ENCODE measurements around the gene ZNF609. TPM values are rescaled to one million over a fixed set of nuclear protein-coding genes. Genes with fewer than 3 reads are reported as not detected.
"Not testable (repeated sequence)": the region's sequence is repeated elsewhere in the genome, so short reads cannot be mapped to it uniquely, and the experiment has no call there.

The ZNF609 gene
- polyA plus RNA-seq, 2 of the 4 experiments (the other 2 are of a cell fraction): 19.6 to 39.9 TPM

GRCh38 chr15:64600794-64601193 lies 140.4 kb downstream of the ZNF609 start:
- CTCF ChIA-PET: interaction anchor here (0.9 to 1.0 kb wide), 2 partner anchors 47 to 52 kb away, joined by 3 read pairs; no protein-coding TSS in a partner anchor
- FAIRE-seq (no peak), DNase-seq (ENCODE audit: low read depth in 1 of 2, low spot score in 1 of 2) (no peak), ATAC-seq (no peak)
- H3K4me3 ChIP-seq: no peak overlapping the region
- TF ChIP-seq POLR2AphosphoS2 (conservative IDR thresholded peaks at IDR 0.05; ENCODE audit: low read length): no peak
- TF ChIP-seq ESRRA (IDR thresholded peaks at IDR 0.05; ENCODE audit: borderline replicate concordance, low read length): no peak
- TF ChIP-seq EP300 (IDR thresholded peaks at IDR 0.05): no peak
- TF ChIP-seq JUN (IDR thresholded peaks at IDR 0.05): no peak
- no peak for TF ChIP-seq HOXA7 (CRISPR knock-in tag; IDR thresholded peaks at IDR 0.05)
- TF ChIP-seq KDM5A (IDR thresholded peaks at IDR 0.05): no peak
- TF ChIP-seq HEYL (CRISPR knock-in tag; IDR thresholded peaks at IDR 0.05): no peak
- TF ChIP-seq NPAS2 (CRISPR knock-in tag; IDR thresholded peaks at IDR 0.05; ENCODE audit: borderline replicate concordance): no peak
- no peak for TF ChIP-seq TFCP2L1 (CRISPR knock-in tag; IDR thresholded peaks at IDR 0.05)
- TF ChIP-seq FOSB (CRISPR knock-in tag; IDR thresholded peaks at IDR 0.05): no peak
- no peak for TF ChIP-seq MAFK (IDR thresholded peaks at IDR 0.05; ENCODE audit: partially characterized antibody)
- TF ChIP-seq RARB (CRISPR knock-in tag; IDR thresholded peaks at IDR 0.05): no peak
- TF ChIP-seq, protein P1, sequence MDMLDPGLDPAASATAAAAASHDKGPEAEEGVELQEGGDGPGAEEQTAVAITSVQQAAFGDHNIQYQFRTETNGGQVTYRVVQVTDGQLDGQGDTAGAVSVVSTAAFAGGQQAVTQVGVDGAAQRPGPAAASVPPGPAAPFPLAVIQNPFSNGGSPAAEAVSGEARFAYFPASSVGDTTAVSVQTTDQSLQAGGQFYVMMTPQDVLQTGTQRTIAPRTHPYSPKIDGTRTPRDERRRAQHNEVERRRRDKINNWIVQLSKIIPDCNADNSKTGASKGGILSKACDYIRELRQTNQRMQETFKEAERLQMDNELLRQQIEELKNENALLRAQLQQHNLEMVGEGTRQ (IDR thresholded peaks at IDR 0.05): no peak
- no peak for TF ChIP-seq PBX3 (IDR thresholded peaks at IDR 0.05)
- no peak for TF ChIP-seq RNF2 (IDR thresholded peaks at IDR 0.05; ENCODE audit: borderline replicate concordance, low read depth)
- TF ChIP-seq MAZ (IDR thresholded peaks at IDR 0.05; ENCODE audit: borderline replicate concordance, low read depth, low read length): no peak
- TF ChIP-seq PHF8 (IDR thresholded peaks at IDR 0.05; ENCODE audit: borderline replicate concordance, low read depth): no peak
- no peak for TF ChIP-seq TP53 (CRISPR knock-in tag; IDR thresholded peaks at IDR 0.05)
- TF ChIP-seq FOXS1 (CRISPR knock-in tag; IDR thresholded peaks at IDR 0.05): no peak
- 89% methylated on average over 1 of the region's 1 CpG for WGBS (ENCODE audit: missing lambda C conversion rate)
- H3K4me1 ChIP-seq: peaks cover 62% of the 10 kb centered on the region
- H3K4me2 ChIP-seq: peak overlapping the region; percentile 14; the same call in 2 of the 3 replicates
- peak overlapping the region; percentile 29 to 45; a peak in 5 of 6 replicates for H3K27ac ChIP-seq
- POLR2A ChIA-PET: no interaction called here
- H3K9me3 ChIP-seq: no peaks in the 10 kb centered on the region

DNA sequence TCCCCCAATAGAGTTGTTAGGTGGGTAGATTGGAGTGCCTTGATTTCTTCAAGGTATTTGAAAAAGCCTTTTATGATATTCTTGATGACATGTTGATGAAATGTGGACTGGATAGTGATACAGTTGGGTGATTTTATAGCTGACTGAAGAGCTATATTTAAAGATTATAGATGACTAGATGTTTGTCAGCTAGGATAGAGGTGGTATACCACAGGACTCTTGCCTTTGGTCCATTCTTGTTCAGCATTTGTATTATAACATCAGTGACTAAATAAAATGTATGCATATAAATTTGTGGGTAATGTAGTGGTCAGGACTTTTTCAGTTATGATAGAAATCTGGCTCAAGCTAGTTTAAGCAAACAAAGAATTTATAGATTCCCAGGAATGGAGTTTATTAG lies 143.9 kb downstream of the ZNF609 start:
- TF ChIP-seq FOXS1 (CRISPR knock-in tag; IDR thresholded peaks at IDR 0.05) (no peak), CHD4 (IDR thresholded peaks at IDR 0.05; ENCODE audit: borderline replicate concordance) (no peak), HEYL (CRISPR knock-in tag; IDR thresholded peaks at IDR 0.05) (no peak), JUNB (IDR thresholded peaks at IDR 0.05) (no peak), HOXB5 (CRISPR knock-in tag; IDR thresholded peaks at IDR 0.05) (no peak), FOSL2 (IDR thresholded peaks at IDR 0.05) (no peak), FOSL2 (CRISPR knock-in tag; IDR thresholded peaks at IDR 0.05) (no peak), ESRRA (IDR thresholded peaks at IDR 0.05; ENCODE audit: borderline replicate concordance, low read length) (no peak), FOSB (CRISPR knock-in tag; IDR thresholded peaks at IDR 0.05) (no peak), SMC3 (IDR thresholded peaks at IDR 0.05) (no peak), KDM1A (IDR thresholded peaks at IDR 0.05; ENCODE audit: low read depth) (no peak), NFE2L2 (conservative IDR thresholded peaks at IDR 0.05; ENCODE audit: low read length) (no peak), ZSCAN20 (CRISPR knock-in tag; IDR thresholded peaks at IDR 0.05) (no peak), SREBF2 (IDR thresholded peaks at IDR 0.05) (no peak), JUN (IDR thresholded peaks at IDR 0.05) (no peak)
- TF ChIP-seq, protein P2, sequence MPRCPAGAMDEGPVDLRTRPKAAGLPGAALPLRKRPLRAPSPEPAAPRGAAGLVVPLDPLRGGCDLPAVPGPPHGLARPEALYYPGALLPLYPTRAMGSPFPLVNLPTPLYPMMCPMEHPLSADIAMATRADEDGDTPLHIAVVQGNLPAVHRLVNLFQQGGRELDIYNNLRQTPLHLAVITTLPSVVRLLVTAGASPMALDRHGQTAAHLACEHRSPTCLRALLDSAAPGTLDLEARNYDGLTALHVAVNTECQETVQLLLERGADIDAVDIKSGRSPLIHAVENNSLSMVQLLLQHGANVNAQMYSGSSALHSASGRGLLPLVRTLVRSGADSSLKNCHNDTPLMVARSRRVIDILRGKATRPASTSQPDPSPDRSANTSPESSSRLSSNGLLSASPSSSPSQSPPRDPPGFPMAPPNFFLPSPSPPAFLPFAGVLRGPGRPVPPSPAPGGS (IDR thresholded peaks at IDR 0.05): no peak
- TF ChIP-seq, protein P3, sequence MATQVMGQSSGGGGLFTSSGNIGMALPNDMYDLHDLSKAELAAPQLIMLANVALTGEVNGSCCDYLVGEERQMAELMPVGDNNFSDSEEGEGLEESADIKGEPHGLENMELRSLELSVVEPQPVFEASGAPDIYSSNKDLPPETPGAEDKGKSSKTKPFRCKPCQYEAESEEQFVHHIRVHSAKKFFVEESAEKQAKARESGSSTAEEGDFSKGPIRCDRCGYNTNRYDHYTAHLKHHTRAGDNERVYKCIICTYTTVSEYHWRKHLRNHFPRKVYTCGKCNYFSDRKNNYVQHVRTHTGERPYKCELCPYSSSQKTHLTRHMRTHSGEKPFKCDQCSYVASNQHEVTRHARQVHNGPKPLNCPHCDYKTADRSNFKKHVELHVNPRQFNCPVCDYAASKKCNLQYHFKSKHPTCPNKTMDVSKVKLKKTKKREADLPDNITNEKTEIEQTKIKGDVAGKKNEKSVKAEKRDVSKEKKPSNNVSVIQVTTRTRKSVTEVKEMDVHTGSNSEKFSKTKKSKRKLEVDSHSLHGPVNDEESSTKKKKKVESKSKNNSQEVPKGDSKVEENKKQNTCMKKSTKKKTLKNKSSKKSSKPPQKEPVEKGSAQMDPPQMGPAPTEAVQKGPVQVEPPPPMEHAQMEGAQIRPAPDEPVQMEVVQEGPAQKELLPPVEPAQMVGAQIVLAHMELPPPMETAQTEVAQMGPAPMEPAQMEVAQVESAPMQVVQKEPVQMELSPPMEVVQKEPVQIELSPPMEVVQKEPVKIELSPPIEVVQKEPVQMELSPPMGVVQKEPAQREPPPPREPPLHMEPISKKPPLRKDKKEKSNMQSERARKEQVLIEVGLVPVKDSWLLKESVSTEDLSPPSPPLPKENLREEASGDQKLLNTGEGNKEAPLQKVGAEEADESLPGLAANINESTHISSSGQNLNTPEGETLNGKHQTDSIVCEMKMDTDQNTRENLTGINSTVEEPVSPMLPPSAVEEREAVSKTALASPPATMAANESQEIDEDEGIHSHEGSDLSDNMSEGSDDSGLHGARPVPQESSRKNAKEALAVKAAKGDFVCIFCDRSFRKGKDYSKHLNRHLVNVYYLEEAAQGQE (IDR thresholded peaks at IDR 0.05): no peak
- DNase-seq (ENCODE audit: low read depth in 1 of 2, low spot score in 1 of 2): no peak
- peaks cover 47% of the 10 kb centered on the region for H3K4me1 ChIP-seq
- no peaks in the 10 kb centered on the region for H3K9me3 ChIP-seq
- no peak overlapping the region for H3K4me3 ChIP-seq
- no peak overlapping the region for H3K27ac ChIP-seq
- ATAC-seq: no peak
- H3K4me2 ChIP-seq: no peak overlapping the region
- no peak for FAIRE-seq
- POLR2A ChIA-PET: no interaction called here
- CTCF ChIA-PET: interaction anchor here (0.8 to 1.2 kb wide), 4 partner anchors 26 to 177 kb away, joined by 3 to 4 read pairs (median 3); partner anchors contain the start of gene ZNF609

GRCh38 chr15:64607416-64607815 lies 147.0 kb downstream of the ZNF609 start:
- not testable (repeated sequence) for ATAC-seq; H3K9me3 ChIP-seq; H3K4me3 ChIP-seq; H3K4me2 ChIP-seq; DNase-seq (ENCODE audit: low read depth in 1 of 2, low spot score in 1 of 2); FAIRE-seq
- CTCF ChIA-PET: interaction anchor here (1.6 kb wide), 2 partner anchors 12 to 17 kb away, joined by 3 read pairs; no protein-coding TSS in a partner anchor
- WGBS (ENCODE audit: missing lambda C conversion rate): 97% methylated on average over 6 of the region's 6 CpGs
- H3K4me1 ChIP-seq: peaks cover 33% of the 10 kb centered on the region
- POLR2A ChIA-PET: interaction anchor here (0.7 kb wide), 1 partner anchor 463 kb away, joined by 10 read pairs; no protein-coding TSS in a partner anchor
- H3K27ac ChIP-seq: 0 out of 6 replicates have a peak overlapping the region, but pooled peaks of 1 of the 2 experiments have one; percentile 1

All from A549 (cell line).